ENCODE results near the gene CHTF18. TPM values are rescaled to one million over a fixed set of nuclear protein-coding genes. Genes with fewer than 3 reads are reported as not detected.

CHTF18 gene
- total and polyA plus RNA-seq, 2 donors (not counting 3 experiments of a cell fraction or from before 2014, with no cell fraction given), result 33.0 to 69.5 TPM

DNA sequence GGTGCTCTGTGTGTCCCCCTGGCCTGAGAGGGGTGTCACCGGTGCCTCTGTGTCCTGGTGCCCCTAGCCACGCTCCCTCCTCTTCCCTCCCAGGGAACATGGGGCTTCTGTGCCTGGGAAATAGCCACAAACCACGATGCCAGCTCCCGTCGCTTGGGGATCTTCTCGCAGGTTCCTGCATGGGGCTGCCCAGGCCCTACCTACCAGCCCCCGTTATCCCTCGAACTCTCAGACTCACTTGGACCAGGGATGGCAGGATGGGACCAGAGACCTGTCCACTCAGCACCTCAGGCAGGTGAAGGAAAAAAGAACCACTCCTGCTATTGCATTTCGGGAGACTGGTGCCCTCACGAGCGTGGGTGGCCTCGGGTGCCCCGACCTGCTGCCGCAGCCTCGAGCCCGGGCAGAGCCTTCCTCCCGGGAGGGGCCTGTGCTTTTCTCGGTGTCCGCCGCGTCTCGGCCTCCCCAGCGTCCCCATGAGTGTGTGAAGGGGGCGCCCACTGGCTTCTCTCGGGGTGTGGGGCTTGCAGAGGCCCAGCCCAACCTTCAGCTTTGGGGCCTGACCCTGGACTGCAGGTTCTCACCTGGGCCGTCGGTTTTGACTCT lies 53.1 kb downstream of the CHTF18 start:
- TF ChIP-seq EZH2 (IDR thresholded peaks at IDR 0.05; ENCODE audit: borderline replicate concordance, low read depth, low read length, severe bottlenecking), result no peak
- no peak for TF ChIP-seq POLR2A (IDR thresholded peaks at IDR 0.05; ENCODE audit: low read depth, low read length)
- TF ChIP-seq MYC (IDR thresholded peaks at IDR 0.05; ENCODE audit: low read depth, low read length), result no peak
- TF ChIP-seq GATA2 (IDR thresholded peaks at IDR 0.05; ENCODE audit: insufficient read depth, insufficient read length, low read depth, low read length), result no peak
- no peak for TF ChIP-seq FOS (IDR thresholded peaks at IDR 0.05; ENCODE audit: borderline replicate concordance, insufficient read depth, low read length)
- TF ChIP-seq POLR2AphosphoS5 (IDR thresholded peaks at IDR 0.05; ENCODE audit: insufficient read depth, low read depth, low read length), result no peak
- TF ChIP-seq JUN (IDR thresholded peaks at IDR 0.05; ENCODE audit: borderline replicate concordance, insufficient read depth, insufficient read length, low read depth), result no peak
- TF ChIP-seq, protein P1, sequence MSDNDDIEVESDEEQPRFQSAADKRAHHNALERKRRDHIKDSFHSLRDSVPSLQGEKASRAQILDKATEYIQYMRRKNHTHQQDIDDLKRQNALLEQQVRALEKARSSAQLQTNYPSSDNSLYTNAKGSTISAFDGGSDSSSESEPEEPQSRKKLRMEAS (IDR thresholded peaks at IDR 0.05; ENCODE audit: insufficient read depth, insufficient read length), result no peak
- TF ChIP-seq, protein P2, sequence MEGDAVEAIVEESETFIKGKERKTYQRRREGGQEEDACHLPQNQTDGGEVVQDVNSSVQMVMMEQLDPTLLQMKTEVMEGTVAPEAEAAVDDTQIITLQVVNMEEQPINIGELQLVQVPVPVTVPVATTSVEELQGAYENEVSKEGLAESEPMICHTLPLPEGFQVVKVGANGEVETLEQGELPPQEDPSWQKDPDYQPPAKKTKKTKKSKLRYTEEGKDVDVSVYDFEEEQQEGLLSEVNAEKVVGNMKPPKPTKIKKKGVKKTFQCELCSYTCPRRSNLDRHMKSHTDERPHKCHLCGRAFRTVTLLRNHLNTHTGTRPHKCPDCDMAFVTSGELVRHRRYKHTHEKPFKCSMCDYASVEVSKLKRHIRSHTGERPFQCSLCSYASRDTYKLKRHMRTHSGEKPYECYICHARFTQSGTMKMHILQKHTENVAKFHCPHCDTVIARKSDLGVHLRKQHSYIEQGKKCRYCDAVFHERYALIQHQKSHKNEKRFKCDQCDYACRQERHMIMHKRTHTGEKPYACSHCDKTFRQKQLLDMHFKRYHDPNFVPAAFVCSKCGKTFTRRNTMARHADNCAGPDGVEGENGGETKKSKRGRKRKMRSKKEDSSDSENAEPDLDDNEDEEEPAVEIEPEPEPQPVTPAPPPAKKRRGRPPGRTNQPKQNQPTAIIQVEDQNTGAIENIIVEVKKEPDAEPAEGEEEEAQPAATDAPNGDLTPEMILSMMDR (IDR thresholded peaks at IDR 0.05; ENCODE audit: extremely low read depth in 1 of 2, insufficient read depth in 1 of 2, low read depth in 1 of 2, low read length in 2 of 2), result no peak
- DNase-seq (ENCODE audit: low read depth, low spot score) (no peak), FAIRE-seq (no peak)
- BruUV-seq (replicated peaks), result no TSS peak
- Histone ChIP-seq H2AFZ (ENCODE audit: low read depth, low read length) (no peak overlapping the region), H3K9me3 (replicated peaks; ENCODE audit: control insufficient read depth, insufficient read depth, low read length) (no peaks in the 10 kb centered on the region), H3K4me3 (replicated peaks in 1 of 3; ENCODE audit: insufficient read depth in 1 of 3, low read depth in 1 of 3, low read length in 3 of 3) (no peak overlapping the region), H3K27me3 (ENCODE audit: control insufficient read depth in 2 of 2, insufficient read depth in 2 of 2, low read length in 2 of 2) (no peaks in the 10 kb centered on the region), H4K20me1 (replicated peaks; ENCODE audit: control insufficient read depth, extremely low read depth, insufficient read depth, low read length) (no peaks in the 10 kb centered on the region), H3K27ac (ENCODE audit: insufficient read depth, low read depth, low read length) (no peak overlapping the region), H3K4me2 (ENCODE audit: insufficient read depth, low read length) (no peak overlapping the region), H3K9ac (replicated peaks; ENCODE audit: extremely low read depth, insufficient read depth, low read length) (no peak overlapping the region), H3K36me3 (ENCODE audit: control insufficient read depth in 2 of 2, extremely low read depth in 1 of 2, insufficient read depth in 2 of 2, low read length in 2 of 2) (no peaks in the 10 kb centered on the region), H3K4me1 (ENCODE audit: control insufficient read depth, extremely low read depth, insufficient read depth, low read length) (no peaks in the 10 kb centered on the region), H3K79me2 (ENCODE audit: control insufficient read depth, insufficient read depth, low read length) (no peaks in the 10 kb centered on the region), H3K9me1 (replicated peaks; ENCODE audit: control insufficient read depth, extremely low read depth, insufficient read depth, low read length) (no peaks in the 10 kb centered on the region)
- ChIA-PET POLR2A (no interaction called here), CTCF (interaction anchor here (0.6 kb wide), 1 partner anchor 235 kb away, joined by 3 read pairs; no protein-coding TSS in a partner anchor)
- dilution Hi-C loops (cut with MboI; ENCODE audit: extremely low pct_ligation_motif_present, low sequenced_read_pairs) (no loop called here), intact Hi-C loops (cut with micrococcal nuclease) (no loop called here)

Data from endothelial cell of umbilical vein (primary cell).